CD4-positive, alpha-beta T cell treated with Interleukin-6 for 4 hours (primary cell): ENCODE measurements around the gene RNF26.

ENCODE experiments used
- DNase-seq: peaks from one replicate; pipeline ENCODE4 v3.0.0-alpha.2; 2020; ENCODE audit warnings: mixed read lengths

RNF26 gene

DNA sequence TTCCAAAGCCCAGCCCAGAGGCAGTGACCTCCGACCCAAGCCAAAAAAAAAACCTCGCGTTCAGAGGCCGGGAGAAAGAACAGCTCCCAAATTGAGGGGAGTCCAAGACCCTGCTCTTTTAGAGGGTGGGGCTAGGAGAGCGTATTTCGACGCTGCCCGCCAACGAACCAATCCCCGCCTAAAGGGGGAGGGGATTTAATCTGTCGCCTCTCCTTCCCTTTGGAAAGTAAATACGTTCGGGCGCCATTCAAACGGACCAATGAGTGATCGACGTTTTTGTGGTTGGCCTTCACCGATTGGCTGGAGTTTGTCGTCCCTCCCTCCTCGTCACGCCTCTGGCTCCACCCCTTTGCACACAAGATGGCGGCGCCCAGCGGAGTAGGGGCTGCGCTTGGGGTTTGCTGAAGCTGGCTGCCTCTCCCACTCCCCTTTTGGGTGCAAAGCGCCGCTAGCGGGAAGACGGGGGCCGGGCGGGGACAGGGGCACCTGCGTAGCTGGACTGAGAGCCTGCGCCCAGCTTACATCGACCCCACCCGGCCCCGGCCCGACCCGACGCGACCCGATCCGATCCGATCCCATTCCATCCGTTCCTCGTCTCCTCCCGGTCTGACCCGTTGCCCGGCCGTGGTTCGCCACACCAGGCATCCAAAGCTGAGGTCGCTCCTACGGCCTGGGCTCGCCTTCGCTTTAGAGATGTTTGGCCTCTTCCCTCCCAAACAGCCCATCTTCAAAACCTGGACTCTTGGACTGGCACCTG is at the start of gene RNF26:
TSS of gene RNF26 (plus strand) at position 354 of the 757 bp plus-strand sequence. CDS start 596 bp downstream, outside the sequence.
- DNase-seq = peak; percentile 95

DNA sequence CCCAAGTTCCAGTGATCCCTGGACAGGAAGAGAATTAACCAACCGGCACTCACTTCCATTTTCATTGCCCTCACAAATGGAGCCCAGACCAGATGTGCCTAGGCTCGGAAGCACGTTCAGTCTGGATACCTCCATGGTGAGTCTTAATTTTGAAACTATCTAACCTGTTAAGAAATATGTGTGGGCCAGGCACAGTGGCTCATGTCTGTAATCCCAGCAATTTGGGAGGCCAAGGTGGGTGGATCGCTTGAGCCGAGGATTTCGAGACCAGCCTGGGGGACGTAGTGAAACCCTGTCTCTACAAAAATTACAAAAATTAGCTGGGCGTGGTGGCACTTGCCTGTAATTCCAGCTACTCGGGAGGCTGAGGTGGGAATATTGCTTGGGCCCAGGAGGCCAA is 48.9 kb upstream of the RNF26 start:
- DNase-seq = no peak

DNA sequence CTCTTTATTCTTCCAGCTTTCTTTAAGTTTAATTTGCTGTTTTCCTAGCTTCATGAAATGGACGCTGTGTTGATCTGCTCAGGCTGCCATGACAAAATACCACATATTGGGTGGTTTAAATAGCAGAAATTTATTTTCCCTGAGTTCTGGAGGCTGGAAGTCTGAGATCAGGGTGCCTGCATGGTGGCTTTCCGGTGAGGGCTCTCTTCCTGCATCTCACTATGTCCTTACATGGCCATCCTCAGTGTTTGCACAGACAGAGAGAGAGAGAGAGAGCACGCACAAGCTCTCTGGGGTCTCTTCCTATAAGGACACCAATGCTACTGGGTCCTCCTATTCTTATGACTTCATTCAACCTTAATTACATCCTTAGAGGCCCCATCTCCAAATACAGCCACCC is 46.1 kb upstream of the RNF26 start:
- DNase-seq = no peak

DNA sequence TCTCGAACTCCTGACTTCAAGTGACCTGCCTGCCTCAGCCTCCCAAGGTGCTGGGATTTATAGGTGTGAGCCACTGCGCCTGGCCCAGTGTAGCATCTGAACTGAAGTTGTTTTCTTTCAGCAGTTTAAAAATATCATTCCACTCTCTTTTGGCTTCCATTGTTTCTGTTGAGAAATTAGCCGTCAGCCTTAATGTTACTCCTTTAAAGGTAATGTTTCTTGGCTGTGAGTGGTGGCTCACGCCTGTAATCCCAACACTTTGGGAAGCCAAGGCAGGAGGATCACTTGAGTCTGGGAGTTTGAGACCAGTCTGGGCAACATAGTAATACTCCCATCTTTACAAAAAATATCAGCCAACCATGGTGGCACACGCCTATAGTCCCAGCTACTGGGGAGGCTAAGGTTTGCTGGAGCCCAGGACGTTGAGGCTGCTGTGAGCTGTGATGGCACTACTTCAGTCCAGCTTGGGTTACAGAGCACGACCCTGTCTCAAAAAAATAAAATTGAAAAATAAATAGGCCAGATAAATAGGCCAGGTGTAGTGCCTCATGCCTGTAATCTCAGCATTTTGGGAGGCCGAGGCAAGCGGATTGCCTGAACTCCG is 43.3 kb upstream of the RNF26 start:
- DNase-seq = no peak

DNA sequence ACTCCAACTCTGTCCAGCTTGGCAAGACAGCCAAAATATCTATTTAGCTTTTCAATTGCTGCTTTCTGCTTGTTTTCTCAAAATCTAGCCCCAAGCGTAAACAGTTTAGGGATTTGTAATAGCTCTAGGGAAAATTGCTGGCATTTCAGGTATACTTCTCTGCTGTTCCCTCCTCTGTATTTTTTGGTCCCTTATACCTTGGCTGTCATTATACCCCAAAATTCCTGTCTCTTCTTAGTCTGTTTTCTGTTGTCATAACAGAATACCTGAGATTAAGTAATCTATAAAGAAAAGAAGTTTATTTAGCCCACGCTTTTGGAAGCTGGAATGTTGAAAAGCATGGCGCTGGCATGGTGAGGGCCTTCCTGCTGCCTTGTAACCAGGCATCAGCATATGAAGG is 40.9 kb upstream of the RNF26 start:
- DNase-seq = no peak

DNA sequence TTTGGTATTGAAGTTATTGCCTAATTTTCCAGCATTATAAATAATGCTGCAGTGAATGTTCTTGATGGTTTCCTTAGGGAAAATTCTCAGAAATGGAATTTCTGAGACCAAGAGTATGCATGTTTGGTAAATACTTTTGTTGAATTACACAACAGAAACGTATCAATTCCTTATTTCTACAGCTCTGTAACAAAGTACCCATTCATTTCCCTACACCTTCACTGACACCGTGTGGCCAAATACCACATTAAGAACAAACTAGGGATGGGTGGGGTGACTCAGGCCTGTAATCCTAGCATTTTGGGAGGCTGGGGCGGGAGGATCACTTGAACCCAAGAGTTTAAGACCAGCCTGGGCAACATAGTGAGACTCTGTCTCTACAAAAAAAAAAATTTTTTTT is 39.1 kb upstream of the RNF26 start:
- no peak for DNase-seq

DNA sequence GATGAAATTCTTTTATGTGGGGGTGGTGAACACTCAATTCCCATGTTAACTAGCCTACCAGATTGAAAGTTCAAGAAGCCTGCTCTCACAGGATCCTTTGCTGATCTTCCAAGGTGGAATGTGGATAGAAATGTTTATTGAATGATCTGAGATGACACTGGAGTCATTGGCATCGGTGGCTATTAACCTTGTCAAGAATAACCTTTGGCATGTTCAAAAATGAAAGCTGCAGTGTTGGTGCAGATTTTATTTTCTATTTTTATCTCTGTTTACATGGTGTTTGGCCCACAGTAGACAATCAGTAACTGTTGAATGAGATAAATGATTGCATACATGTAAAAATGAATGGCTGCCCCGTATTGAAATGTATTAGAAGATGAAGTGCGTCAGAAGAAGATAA is 36.4 kb upstream of the RNF26 start:
- no peak for DNase-seq

DNA sequence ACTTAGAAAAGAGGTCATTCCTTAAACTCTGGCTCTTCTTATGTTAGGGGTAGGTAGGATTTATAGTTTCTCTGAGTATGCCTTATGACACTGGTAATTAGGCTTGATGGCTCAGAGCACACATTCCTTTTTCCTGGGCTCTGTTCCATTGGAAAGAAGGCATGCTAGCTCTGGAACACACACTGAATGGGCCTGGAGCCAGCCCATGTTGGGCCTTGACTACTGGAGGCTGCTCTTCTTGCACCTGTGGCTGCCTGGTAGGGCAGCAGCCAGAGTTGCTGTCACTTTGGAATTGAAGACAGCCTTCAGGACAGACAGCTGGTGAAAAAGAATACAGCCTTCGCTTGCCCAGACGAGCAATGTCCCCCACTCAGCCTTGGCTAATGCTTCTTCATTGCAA is 35.6 kb upstream of the RNF26 start:
- DNase-seq = no peak

DNA sequence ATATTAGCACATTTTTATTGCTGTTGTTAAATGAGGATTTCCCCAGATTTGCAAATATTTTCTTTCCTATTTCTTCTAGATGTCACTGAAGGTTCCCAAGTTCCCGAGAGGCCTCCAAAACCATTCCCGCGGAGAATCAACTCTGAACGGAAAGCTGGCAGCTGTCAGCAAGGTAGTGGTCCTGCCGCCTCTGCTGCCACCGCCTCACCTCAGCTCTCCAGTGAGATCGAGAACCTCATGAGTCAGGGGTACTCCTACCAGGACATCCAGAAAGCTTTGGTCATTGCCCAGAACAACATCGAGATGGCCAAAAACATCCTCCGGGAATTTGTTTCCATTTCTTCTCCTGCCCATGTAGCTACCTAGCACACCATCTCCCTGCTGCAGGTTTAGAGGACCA is 34.9 kb upstream of the RNF26 start:
- no peak for DNase-seq

DNA sequence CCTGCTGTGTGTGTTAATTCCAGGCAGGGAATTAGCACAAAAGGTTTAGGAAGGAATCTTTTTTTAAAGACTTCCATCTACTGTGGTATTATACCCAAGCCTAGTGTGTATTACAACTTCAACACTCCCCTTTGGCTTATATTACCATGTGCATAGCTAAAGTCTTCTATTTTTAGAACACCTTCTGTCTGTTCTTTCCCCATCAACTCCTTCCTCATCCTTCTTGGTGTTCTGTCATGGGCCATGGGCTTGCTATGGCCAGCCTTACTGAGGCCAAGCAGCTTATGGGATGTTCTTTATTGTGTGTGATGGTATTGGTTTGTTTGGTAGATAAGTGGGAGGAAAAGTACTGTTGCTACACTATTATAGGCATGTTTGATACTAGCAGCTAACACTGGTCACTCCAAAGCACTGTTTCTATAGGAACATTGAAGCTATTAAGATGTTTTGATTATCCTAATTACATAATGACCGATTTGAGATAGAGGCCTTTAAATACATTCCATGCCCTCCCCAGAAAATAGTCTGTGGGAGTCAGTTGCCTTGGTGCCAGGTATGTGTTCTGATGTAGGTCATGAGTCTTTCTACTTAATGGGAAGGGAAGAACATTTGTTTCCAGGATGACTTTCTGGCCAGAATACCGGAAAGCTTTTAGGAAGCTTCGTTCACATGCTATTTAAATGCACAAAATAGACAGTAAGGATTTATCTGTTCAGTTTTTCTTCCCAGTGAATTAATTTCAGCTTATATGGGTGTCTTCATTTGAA is 33.9 kb upstream of the RNF26 start:
- no peak for DNase-seq

DNA sequence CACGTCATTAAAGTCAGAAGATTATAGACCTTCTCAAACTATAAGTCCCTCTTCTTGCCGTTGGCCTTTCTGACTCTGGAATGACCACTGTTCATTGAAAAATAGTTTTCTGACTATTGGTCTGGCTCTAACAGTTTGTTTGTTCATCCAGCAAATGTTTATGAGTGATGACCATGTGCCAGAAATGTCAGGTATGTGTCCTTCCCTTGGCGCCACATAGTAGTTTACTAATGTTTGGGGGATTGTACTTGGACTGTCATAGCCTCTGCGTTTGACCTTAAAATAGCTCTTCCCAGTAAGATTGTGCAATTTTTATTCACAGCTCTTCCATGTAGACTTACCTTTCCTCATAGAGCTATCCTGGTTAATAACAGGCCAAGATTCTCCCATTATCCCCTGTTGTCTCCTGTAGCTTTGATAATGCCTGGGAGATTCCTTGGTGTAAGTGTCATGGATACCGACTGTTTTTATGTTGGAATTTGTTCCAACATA is 31.1 kb upstream of the RNF26 start:
- DNase-seq = no peak

DNA sequence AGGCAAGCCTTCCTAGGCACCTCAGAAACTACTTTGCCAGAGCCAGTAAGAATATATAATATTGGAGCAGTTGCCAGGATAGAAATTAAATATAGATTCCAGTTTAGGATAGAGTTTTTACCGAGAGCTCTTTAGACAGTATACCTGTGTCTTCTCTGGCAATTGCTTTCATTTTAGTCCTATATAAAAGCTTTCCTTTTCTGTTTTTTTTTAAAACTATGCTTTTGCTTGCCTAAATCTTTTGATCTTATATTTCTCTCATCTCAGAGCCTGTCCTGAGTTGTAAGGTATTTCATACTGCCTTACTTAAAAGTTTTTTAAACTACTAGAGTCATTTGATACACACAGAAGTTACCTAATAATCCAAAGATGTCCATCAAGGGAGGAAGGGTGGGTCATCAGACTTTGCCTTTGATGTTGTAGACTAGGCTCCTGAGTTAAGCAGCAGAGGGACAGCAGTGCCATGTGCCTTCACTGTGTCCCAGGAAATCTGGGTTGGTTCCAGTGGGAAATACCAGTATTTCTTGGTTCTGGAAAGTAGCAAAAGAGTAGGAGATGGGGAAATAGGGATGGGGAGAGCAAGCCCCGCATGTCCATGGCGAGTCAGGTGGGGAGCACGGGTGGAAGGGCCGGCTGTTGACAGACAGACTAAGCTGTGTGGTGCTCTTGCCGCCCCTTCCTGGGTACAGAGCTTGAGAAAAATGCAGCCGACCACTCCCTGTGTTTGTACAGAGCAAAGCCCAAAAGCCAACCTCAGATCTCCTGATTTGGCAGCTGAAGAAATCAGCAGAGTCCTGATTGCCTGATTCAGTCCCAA is 28.6 kb upstream of the RNF26 start:
- DNase-seq = no peak

DNA sequence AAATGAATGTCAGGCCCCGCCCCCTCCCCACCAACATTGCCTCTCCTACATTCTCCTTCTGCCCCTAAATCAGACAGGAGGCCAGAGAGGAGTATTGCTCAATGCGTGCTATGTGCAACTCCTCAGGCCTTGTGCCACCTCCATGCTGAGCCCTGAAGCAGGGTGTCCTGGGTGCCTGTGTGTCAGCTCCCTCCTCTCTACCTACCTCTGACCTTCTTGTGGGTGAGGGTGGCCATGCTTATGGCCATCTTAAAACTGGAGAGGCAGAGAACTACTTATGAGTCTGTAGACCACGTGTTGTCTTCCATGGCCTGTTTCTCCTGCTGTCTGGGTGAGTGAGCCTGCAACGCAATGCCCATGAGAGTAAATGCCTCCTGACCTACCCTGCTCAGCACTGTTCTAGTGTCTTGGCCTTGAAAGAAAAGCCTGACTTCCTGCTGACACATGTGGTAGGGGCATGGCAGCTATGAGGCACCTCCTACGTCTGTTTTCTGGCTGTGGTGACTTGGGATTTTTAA is 27.9 kb upstream of the RNF26 start:
- peak; percentile 56 for DNase-seq

DNA sequence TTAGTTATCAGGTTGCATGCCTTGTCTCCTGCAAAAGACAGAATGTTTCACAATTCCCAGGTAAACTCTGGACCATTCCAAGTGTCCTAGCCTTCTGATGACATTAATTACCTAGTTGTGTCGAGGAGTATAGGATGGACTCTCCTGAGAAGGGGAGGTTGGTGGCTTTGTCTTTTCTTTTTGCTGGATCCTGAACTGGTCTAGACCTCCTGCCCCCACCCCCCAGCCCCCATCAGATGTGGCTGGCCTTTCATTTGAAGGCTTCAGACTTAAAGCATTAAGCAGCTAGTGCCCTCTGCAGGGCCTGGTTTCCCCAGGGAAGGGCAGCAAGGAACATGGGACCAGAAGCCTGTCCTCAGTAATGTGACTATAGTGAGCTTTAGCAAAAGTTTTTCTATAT is 27.1 kb upstream of the RNF26 start:
- DNase-seq = no peak

DNA sequence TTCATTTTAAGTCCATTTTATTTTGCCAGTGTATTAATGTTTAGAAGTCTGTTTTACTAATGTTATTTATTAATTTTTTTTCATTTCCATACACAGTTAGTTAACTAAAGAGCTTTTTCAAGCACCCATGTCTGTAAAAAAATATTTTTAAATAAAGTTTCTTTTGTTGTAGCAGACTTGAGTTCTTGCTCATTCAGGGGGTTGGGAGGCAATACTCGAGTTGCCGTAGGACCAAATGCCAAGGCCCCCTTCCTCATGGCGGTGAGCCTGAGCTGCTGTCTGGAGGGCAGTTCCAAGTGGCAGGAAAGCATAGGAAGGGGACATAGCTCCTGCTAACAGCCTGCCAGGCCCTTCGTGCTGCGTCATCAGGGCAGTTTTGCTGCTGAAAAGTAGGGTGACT is 26.4 kb upstream of the RNF26 start:
- no peak for DNase-seq

DNA sequence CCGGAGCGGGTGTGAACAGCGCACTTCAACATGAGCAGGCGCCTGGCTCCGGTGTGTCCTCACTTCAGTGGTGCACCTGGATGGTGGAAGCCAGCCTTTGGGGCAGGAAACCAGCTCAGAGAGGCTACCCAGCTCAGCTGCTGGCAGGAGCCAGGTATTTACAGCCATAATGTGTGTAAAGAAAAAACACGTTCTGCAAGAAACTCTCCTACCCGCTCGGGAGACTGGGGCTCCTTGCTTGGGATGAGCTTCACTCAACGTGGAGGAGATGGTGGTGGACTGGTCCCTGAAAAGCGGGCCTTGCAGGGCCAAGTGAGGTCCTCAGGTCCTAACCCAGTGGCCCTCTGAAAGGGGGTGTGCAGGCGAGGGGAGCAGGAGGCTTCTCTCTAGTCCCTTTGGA is 24.9 kb upstream of the RNF26 start:
- DNase-seq = no peak

DNA sequence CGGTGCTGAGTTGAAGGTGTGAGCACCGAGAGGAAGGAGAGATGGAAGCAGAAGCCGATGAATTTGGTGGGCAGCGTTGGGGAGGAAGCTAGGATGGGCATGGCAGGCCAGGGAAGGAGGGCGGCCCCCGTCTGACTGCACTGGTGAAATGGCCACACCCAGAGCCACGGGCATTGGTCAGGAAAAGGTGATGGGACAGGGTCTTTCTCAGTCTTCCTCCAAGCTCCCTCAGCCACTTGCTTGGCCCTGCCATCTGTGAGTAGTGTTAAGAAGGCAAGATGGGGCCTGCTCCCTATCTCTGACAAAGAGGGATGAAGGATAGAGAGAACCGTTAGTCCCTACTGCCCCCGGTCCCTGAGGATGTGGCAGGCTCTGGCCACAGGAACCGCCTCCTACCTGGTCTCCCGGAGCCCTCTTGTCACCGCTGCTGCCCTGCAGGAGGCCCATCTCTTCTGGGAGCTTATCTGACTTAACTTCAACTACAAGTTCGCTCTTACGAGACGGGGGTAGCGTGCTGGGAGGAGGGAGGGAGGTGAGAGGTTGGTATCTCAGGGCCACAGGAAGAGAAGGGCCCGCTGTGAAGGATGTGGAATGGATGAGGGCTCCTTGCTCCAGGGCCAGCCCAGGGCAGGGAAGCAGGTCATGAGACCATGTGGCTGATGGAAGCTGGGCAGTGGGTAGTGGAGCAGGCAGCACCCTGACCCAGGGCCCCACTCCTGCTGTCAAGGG is 24.2 kb upstream of the RNF26 start:
- no peak for DNase-seq

DNA sequence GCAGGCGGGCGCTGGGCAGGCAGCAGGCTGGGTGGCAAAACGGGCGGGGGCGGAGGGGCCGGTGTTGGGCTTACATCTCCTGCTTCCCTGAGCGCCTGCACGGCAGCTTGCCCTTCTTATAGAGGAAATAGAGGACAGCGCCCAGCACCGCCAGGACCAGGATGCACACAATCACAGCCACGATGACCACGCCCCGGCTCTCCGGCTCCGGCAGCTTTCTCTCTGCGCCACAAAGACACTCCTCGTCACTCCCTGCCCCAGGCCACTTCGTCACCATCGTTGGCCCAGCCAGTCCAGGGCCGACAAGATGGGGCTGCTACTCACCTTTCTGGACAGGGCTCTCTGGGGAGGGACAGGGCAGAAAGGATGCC is 23.7 kb upstream of the RNF26 start:
- no peak for DNase-seq

DNA sequence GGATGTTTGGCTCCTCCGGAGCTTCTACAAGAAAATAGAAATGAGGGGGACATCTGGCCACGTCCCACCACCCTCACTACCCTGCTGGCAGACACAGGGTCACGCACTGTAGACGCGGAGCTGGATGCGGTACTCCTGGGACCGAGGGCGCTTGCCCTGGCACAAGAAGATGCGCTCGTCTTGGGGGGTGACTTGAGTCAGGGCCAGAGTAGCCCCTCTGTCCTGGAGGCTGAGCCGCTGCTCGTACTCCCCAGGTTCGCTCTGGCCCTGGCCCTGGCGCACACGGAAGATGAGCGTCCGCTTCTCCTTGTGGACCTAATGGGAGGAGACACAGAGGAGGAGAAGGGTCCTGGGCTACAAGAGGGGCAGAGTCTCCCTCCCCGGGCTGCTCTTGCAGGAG is 19.6 kb upstream of the RNF26 start:
- DNase-seq = no peak

DNA sequence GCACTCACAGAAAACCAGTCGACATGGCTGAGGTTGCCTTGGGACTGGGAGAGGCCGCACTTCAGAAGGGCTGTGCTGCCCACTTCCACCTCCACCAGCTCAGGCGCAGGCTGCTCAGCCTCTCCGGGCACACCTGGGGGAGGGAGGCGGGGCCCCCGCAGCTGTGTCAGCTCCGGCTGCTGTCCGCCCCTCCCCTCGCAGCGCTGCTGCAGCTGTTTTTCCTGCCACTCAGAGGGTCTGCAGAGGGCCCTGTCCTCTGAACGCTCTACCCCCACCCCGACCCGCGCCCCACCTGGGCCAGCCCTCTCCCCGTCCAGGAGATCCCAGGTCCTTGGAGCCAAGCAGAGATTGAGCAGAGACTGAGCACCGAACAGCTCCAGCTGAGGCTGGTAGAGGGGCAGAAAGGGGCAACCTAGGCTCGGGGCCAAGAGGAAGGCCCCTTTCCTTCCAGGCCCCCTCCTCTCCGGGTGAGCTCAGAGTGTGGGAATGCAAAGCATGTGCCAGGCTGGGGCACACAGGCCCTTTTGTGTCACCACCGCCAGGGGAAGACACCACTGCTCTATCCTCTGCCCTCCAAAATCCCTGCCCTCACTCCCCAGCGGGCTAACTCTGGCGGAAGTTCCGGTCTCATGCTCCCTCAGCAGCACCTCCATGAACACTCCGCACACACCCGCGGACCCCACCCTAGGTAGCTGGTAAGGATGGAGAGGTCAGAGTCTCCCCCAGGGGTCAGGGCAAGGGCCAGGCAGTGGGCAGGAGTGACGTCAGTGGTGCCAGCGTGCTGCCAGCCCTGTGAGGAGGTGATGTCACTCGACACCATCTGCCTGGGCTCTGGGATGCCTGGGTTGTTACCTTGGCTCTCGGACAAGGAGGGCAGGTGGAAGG is 19.0 kb upstream of the RNF26 start:
- DNase-seq = peak; percentile 76
